H1 (cell line): Measurements from ENCODE around the gene SULT2B1. TPM values are rescaled to one million over a fixed set of nuclear protein-coding genes. Genes with fewer than 3 reads are reported as not detected.
A peak's percentile ranks its signal among the peaks of the same experiment; 100 is the strongest.

Experiments
- CTCF ChIA-PET: fragments of 300-600 bp; sonication (Branson Sonifier 250); formaldehyde crosslinking; loops from one replicate; lab custom pipeline; 2021; ENCODE audit not compliant: partially characterized antibody; lab: Charles Lee
- POLR2A ChIA-PET: fragments of 300-600 bp; sonication (Branson Sonifier 250); formaldehyde crosslinking; loops from one replicate; lab custom pipeline; 2021; ENCODE audit warnings: inconsistent platforms; ENCODE audit not compliant: partially characterized antibody; lab: Charles Lee
- DNase-seq, 2 experiments: peaks; one replicate each; pipeline versions ENCODE4 v3.0.0 to v3.0.0-alpha.2; 2010 to 2022; ENCODE audit warnings: low spot score in 2 of 2, low read depth in 1 of 2, mixed read lengths in 1 of 2
- FAIRE-seq: peaks from 2 replicates; lab custom pipeline; 2011; peaks lifted over from hg19 to GRCh38; lab: Jason Lieb, UNC
- H2AFZ ChIP-seq: 2 replicates; pipeline ENCODE4 v1.8.1; 2012; ENCODE audit warnings: low read length, inconsistent platforms
- H2AK5ac ChIP-seq: 2 replicates; pipeline ENCODE4 v1.6.1; 2013; ENCODE audit warnings: low read depth, low read length
- H2BK120ac ChIP-seq: replicated peaks from 2 replicates; pipeline ENCODE3; 2013; ENCODE audit warnings: low read depth, low read length, inconsistent platforms
- H2BK12ac ChIP-seq: 2 replicates; pipeline ENCODE4 v1.6.1; 2013; ENCODE audit warnings: low read depth, low read length
- H2BK15ac ChIP-seq: 2 replicates; pipeline ENCODE4 v1.6.1; 2013; ENCODE audit warnings: low read length
- H2BK20ac ChIP-seq: 2 replicates; pipeline ENCODE4 v1.6.1; 2013; ENCODE audit warnings: low read length
- H2BK5ac ChIP-seq: 2 replicates; pipeline ENCODE4 v1.6.1; 2013; ENCODE audit warnings: low read depth, low read length
- H3K14ac ChIP-seq: 2 replicates; pipeline ENCODE4 v1.6.1; 2013; ENCODE audit warnings: inconsistent platforms; ENCODE audit not compliant: insufficient read length
- H3K18ac ChIP-seq: 2 replicates; pipeline ENCODE4 v1.6.1; 2013; ENCODE audit warnings: low read length; ENCODE audit errors: extremely low read depth
- H3K23ac ChIP-seq: 2 replicates; pipeline ENCODE4 v1.6.1; 2013; ENCODE audit warnings: inconsistent platforms; ENCODE audit not compliant: insufficient read length
- H3K23me2 ChIP-seq: 2 replicates; pipeline ENCODE4 v1.6.1; 2013; ENCODE audit warnings: low read depth, low read length
- H3K27ac ChIP-seq: 2 replicates; pipeline ENCODE4 v1.6.1; 2011; ENCODE audit warnings: low read depth, low read length, inconsistent platforms
- H3K27me3 ChIP-seq, 4 experiments: replicated peaks in 1 of 4; 1 replicate in 1 of 4; 2 replicates in 3 of 4; pipeline versions ENCODE4 v1.6.1 to v1.8.1; 2011 to 2013; ENCODE audit warnings: low read length in 3 of 4, mild to moderate bottlenecking in 3 of 4, inconsistent platforms in 2 of 4, mixed read lengths in 2 of 4, moderate library complexity in 1 of 4; ENCODE audit not compliant: control insufficient read depth in 3 of 4, insufficient read depth in 3 of 4; ENCODE audit errors: extremely low read depth in 1 of 4
- H3K36me3 ChIP-seq, 4 experiments: 2 replicates each; pipeline versions ENCODE4 v1.6.1 to v1.8.1; 2011 to 2013; ENCODE audit warnings: mild to moderate bottlenecking in 4 of 4, low read length in 3 of 4, moderate library complexity in 2 of 4, control low read depth in 1 of 4, inconsistent platforms in 1 of 4; ENCODE audit not compliant: insufficient read depth in 4 of 4, control insufficient read depth in 2 of 4
- H3K4ac ChIP-seq: replicated peaks from 2 replicates; pipeline ENCODE3; 2013; ENCODE audit warnings: low read length, low read depth, mixed read lengths, inconsistent platforms; ENCODE audit not compliant: insufficient read length
- H3K4me1 ChIP-seq, 4 experiments: replicated peaks in 1 of 4; 1 replicate in 1 of 4; 2 replicates in 3 of 4; pipeline versions ENCODE4 v1.6.1 to v1.8.1; 2011 to 2013; ENCODE audit warnings: low read length in 3 of 4, inconsistent platforms in 2 of 4, mixed read lengths in 1 of 4; ENCODE audit not compliant: insufficient read depth in 4 of 4, control insufficient read depth in 3 of 4
- H3K4me2 ChIP-seq, 2 experiments: 2 replicates each; pipeline versions ENCODE4 v1.6.1 to v1.8.1; 2011 to 2013; ENCODE audit warnings: low read depth in 2 of 2, low read length in 2 of 2, control low read depth in 1 of 2, inconsistent platforms in 1 of 2, mild to moderate bottlenecking in 1 of 2; ENCODE audit not compliant: insufficient read depth in 1 of 2
- H3K4me3 ChIP-seq, 4 experiments: fragments of 200-600, 300-600 bp in 1 of 4; sonication (generic), shearing (Covaris generic), sonication (Bioruptor Twin) in 1 of 4; 2 replicates each; pipeline versions ENCODE4 v1.5.1 to v1.8.1; 2011 to 2016; ENCODE audit warnings: low read length in 4 of 4, low read depth in 3 of 4, control low read depth in 2 of 4, inconsistent platforms in 2 of 4, mild to moderate bottlenecking in 2 of 4, mixed read lengths in 1 of 4, moderate library complexity in 1 of 4; ENCODE audit not compliant: insufficient read depth in 2 of 4; ENCODE audit errors: extremely low read depth in 1 of 4
- H3K56ac ChIP-seq: replicated peaks from 2 replicates; pipeline ENCODE3; 2013; ENCODE audit warnings: low read depth, mild to moderate bottlenecking, mixed read lengths, low read length, inconsistent platforms; ENCODE audit not compliant: insufficient read length
- H3K79me1 ChIP-seq: 2 replicates; pipeline ENCODE4 v1.6.1; 2013; ENCODE audit warnings: low read depth, low read length, control low read depth
- H3K79me2 ChIP-seq, 2 experiments: 2 replicates each; pipeline versions ENCODE4 v1.6.1 to v1.8.1; 2012 to 2013; ENCODE audit warnings: low read length in 2 of 2, mild to moderate bottlenecking in 2 of 2, inconsistent platforms in 1 of 2; ENCODE audit not compliant: insufficient read depth in 2 of 2, control insufficient read depth in 1 of 2
- H3K9ac ChIP-seq, 4 experiments: replicated peaks in 1 of 4; 1 replicate in 1 of 4; 2 replicates in 3 of 4; pipeline versions ENCODE4 v1.6.1 to v1.8.1; 2011 to 2013; ENCODE audit warnings: low read depth in 3 of 4, low read length in 3 of 4, control low read depth in 2 of 4, mild to moderate bottlenecking in 2 of 4, moderate library complexity in 2 of 4, inconsistent platforms in 1 of 4; ENCODE audit errors: extremely low read depth in 1 of 4
- H3K9me3 ChIP-seq, 2 experiments: 2 replicates each; pipeline versions ENCODE4 v1.6.1 to v1.8.1; 2012 to 2013; ENCODE audit warnings: mild to moderate bottlenecking in 2 of 2, moderate library complexity in 2 of 2, control low read depth in 1 of 2, inconsistent platforms in 1 of 2, low read depth in 1 of 2, low read length in 1 of 2, mixed read lengths in 1 of 2; ENCODE audit not compliant: insufficient read depth in 2 of 2
- H4K20me1 ChIP-seq, 2 experiments: replicated peaks in 1 of 2; 2 replicates each; pipeline versions ENCODE3 to v1.8.1; 2011 to 2013; ENCODE audit warnings: inconsistent platforms in 2 of 2, low read length in 2 of 2, mild to moderate bottlenecking in 1 of 2; ENCODE audit not compliant: insufficient read depth in 2 of 2, control insufficient read depth in 1 of 2
- H4K5ac ChIP-seq: 2 replicates; pipeline ENCODE4 v1.6.1; 2013; ENCODE audit warnings: low read length, low read depth, mixed read lengths, inconsistent platforms; ENCODE audit not compliant: insufficient read length
- H4K8ac ChIP-seq: 2 replicates; pipeline ENCODE4 v1.8.0; 2013; ENCODE audit warnings: mild to moderate bottlenecking, moderate library complexity, low read length, inconsistent platforms; ENCODE audit not compliant: insufficient read depth; ENCODE audit errors: extremely low read depth
- H4K91ac ChIP-seq: replicated peaks from 2 replicates; pipeline ENCODE3; 2013; ENCODE audit warnings: low read length, mixed read lengths, inconsistent platforms; ENCODE audit not compliant: insufficient read length
- ATF3 ChIP-seq: IDR thresholded peaks from 2 replicates; pipeline ENCODE4 v1.6.1; 2011; ENCODE audit warnings: low read depth, mild to moderate bottlenecking, low read length; ENCODE audit not compliant: insufficient read depth
- BCL11A ChIP-seq, 2 experiments: IDR thresholded peaks; one replicate each; pipeline ENCODE4 v1.6.1; 2011; ENCODE audit warnings: low read depth in 2 of 2, low read length in 2 of 2, mild to moderate bottlenecking in 2 of 2
- CEBPB ChIP-seq: IDR thresholded peaks from 2 replicates; pipeline ENCODE4 v1.6.1; 2012; ENCODE audit warnings: low read depth, low read length
- CHD1 ChIP-seq: IDR thresholded peaks from 2 replicates; pipeline ENCODE4 v1.6.1; 2012; ENCODE audit warnings: low read depth, low read length, improper control_type of control experiment
- CHD2 ChIP-seq: IDR thresholded peaks from 2 replicates; pipeline ENCODE4 v1.6.1; 2012; ENCODE audit warnings: low read length, improper control_type of control experiment
- CREB1 ChIP-seq: IDR thresholded peaks from 2 replicates; pipeline ENCODE4 v1.6.1; 2012; ENCODE audit warnings: inconsistent platforms
- EGR1 ChIP-seq: IDR thresholded peaks from 2 replicates; pipeline ENCODE4 v1.6.1; 2011; ENCODE audit warnings: low read depth, low read length, borderline replicate concordance
- KDM4A ChIP-seq: IDR thresholded peaks from one replicate; pipeline ENCODE4 v1.7.1; 2012; ENCODE audit warnings: low read depth, mild to moderate bottlenecking, moderate library complexity, low read length, inconsistent platforms; ENCODE audit not compliant: severe bottlenecking
- POLR2AphosphoS5 ChIP-seq: IDR thresholded peaks from 2 replicates; pipeline ENCODE4 v1.6.1; 2011; ENCODE audit warnings: low read depth, low read length
- RAD21 ChIP-seq, 2 experiments: IDR thresholded peaks in 1 of 2; conservative IDR thresholded peaks in 1 of 2; 2 replicates each; pipeline ENCODE4 v1.6.1; 2011; ENCODE audit warnings: low read depth in 2 of 2, low read length in 2 of 2, improper control_type of control experiment in 1 of 2, inconsistent platforms in 1 of 2, mild to moderate bottlenecking in 1 of 2, moderate library complexity in 1 of 2
- TEAD4 ChIP-seq: IDR thresholded peaks from 2 replicates; pipeline ENCODE4 v1.6.1; 2012; ENCODE audit warnings: low read depth, low read length, inconsistent platforms, mixed read lengths
- WGBS, 2 experiments: shearing (Covaris generic) in 1 of 2; methylation state at CpG; one replicate each; pipeline versions ENCODE4 v1.1.6 to v1.1.7; 2013 to 2015; ENCODE audit warnings: low lambda C conversion rate in 2 of 2, mixed read lengths in 2 of 2, inconsistent platforms in 1 of 2, low coverage in 1 of 2, missing lambda C conversion rate in 1 of 2; ENCODE audit not compliant: insufficient replicate concordance in 2 of 2, insufficient coverage in 1 of 2, insufficient read length in 1 of 2; ENCODE audit errors: extremely low coverage in 1 of 2, missing lambda C conversion rate in 1 of 2; 5-methylcytosine and 5-hydroxymethylcytosine counted together
- polyA plus RNA-seq, 7 experiments: library from polyadenylated mRNA; depleted of rRNA in 3 of 7; stranded (reverse) in 5 of 7; unstranded in 2 of 7; fragments of >200 nt in 5 of 7; fragments of 200-250 nt in 2 of 7; gene quantifications; 1 replicate in 5 of 7; 2 replicates in 1 of 7; 4 replicates in 1 of 7; pipeline versions ENCODE4 v1.2.1 to v1.2.3, GENCODE V29; 2011 to 2013; ENCODE audit warnings: missing spikeins in 2 of 7, mixed read lengths in 2 of 7
- total RNA-seq: library from RNA; stranded (reverse); fragmentation: NEBNext Ultra II Directional; extraction: Animal tissue kit (Norgen Biotek cat#: 25700); gene quantifications from 2 replicates; pipeline ENCODE4 v1.2.1, GENCODE V29; 2021

SULT2B1 gene
- total and polyA plus RNA-seq, 2 of the 8 experiments (the other 6 are each of a cell fraction or from before 2014, with no cell fraction given) = 1.5 to 2.6 TPM

DNA sequence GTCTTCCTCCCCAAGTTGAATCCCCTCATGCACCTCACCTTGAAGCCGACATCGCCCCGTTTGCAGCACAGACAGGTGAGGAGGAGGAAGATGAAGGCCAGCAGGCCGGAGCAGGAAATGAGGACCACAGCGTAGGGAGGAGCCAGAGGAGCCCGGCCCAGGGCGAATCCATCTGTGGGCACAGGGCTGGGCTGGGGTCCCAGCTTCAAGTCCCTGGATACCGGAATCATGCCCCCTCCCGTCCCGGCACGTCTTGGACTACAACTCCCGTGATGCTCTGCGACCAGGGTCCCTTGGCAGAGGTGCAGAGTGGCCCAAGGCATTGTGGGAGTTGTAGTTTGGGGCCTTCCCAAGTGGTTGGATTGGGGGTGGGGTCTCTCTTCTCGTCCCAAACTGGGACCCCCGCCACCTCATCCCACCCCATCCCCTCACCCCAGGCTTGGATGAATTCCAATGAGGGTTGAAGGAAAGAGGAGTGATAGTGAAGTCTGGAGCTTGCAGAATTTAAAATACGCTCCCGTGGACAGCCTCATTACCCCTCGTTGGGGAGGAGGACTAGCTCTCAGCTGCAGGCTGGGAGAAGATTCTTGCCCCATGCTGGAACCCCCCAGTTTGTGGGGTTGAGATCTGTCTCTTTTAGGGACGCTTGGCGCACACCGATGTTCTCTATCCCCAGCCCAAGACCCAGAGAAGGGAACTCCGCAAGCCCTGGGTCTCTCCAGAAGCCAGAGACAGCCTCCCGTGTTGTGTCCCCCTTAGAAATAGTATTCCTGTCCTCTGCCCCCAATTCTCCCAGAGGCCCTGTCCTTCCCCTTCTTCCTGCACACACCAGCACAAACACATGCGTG lies 41.3 kb upstream of the SULT2B1 start:
- Histone ChIP-seq H4K20me1 (peaks cover 0 to 5% of the 10 kb centered on the region in 2 experiments), H3K9me3 (no peaks in the 10 kb centered on the region), H3K4me3 (peak overlapping the region; percentile 42 to 65 (median 60)), H2BK5ac (no peak overlapping the region; the same call in 1 of the 2 replicates), H3K27me3 (peaks cover 0 to 12% (median 9%) of the 10 kb centered on the region in 4 experiments; a peak in 4 of 7 replicates), H3K14ac (no peak overlapping the region), H2BK120ac (no peak overlapping the region), H3K4me1 (peaks cover 0 to 20% (median 10%) of the 10 kb centered on the region in 4 experiments; a peak in 5 of 7 replicates), H4K5ac (peak overlapping the region; percentile 42), H3K27ac (no peak overlapping the region), H2AFZ (peak overlapping the region; percentile 95), H4K8ac (peak overlapping the region; percentile 76), H3K18ac (no peak overlapping the region; the same call in 1 of the 2 replicates), H3K23ac (no peak overlapping the region), H3K4ac (peak overlapping the region; percentile 14), H2BK20ac (no peak overlapping the region), H4K91ac (peak overlapping the region; percentile 34), H2BK15ac (no peak overlapping the region), H3K56ac (no peak overlapping the region), H3K23me2 (peaks cover 25% of the 10 kb centered on the region), H3K4me2 (peak overlapping the region; percentile 91 to 98), H3K79me1 (no peaks in the 10 kb centered on the region), H3K36me3 (no peaks in the 10 kb centered on the region), H3K79me2 (no peaks in the 10 kb centered on the region), H2BK12ac (no peak overlapping the region), H2AK5ac (no peak overlapping the region), H3K9ac (no peak overlapping the region)
- CTCF ChIA-PET = interaction anchor here (0.7 to 9.6 kb wide), 6 partner anchors 23 to 77 kb away, joined by 3 to 353 read pairs (median 4); no protein-coding TSS in a partner anchor
- 6% methylated on average over 23 of the region's 24 CpGs; no CpG with 5 or more reads in 1 of the 2 experiments for WGBS, 2 experiments
- POLR2A ChIA-PET = interaction anchor here (1.2 to 9.5 kb wide), 8 partner anchors 14 to 121 kb away, joined by 3 to 59 read pairs (median 4); partner anchors contain the start of genes FAM83E, RPL18 and SPHK2
- DNase-seq (peak in 1 of 2 experiments; percentile 94), FAIRE-seq (peak; percentile 57)
- TF ChIP-seq CHD1 (no peak), CREB1 (peak; percentile 25; the same call in 1 of the 2 replicates), EGR1 (no peak), BCL11A (IDR thresholded peaks at IDR 0.05; ENCODE audit: low read depth in 2 of 2, low read length in 2 of 2) (no peak), POLR2AphosphoS5 (no peak), TEAD4 (no peak), KDM4A (peak; percentile 15), CHD2 (no peak), ATF3 (peak; percentile 43; the same call in 1 of the 2 replicates), RAD21 (IDR thresholded peaks at IDR 0.05 in 1 of 2, conservative IDR thresholded peaks at IDR 0.05 in 1 of 2; ENCODE audit: low read depth in 2 of 2, low read length in 2 of 2) (no peak), CEBPB (no peak)
